B cell (primary cell): ENCODE results near the gene PIK3CD. TPM values are rescaled to one million over a fixed set of nuclear protein-coding genes. Genes with fewer than 3 reads are reported as not detected.

Experiments
- ATAC-seq: fragments of 200-7000 bp; cut with Tn5 transposase; one replicate; pipeline ENCODE4 v1.10.0; 2021; ENCODE audit warnings: low read depth, mild to moderate bottlenecking, moderate number of reproducible peaks, moderate library complexity
- CTCF ChIA-PET: fragments of 350-600 bp; sonication (Branson Sonifier 250); formaldehyde crosslinking; loops from one replicate; lab custom pipeline; 2021; ENCODE audit warnings: antibody characterized with exemption, inconsistent platforms; lab: Charles Lee
- POLR2A ChIA-PET: fragments of 350-600 bp; sonication (Branson Sonifier 250); formaldehyde crosslinking; loops from one replicate; lab custom pipeline; 2021; ENCODE audit warnings: antibody characterized with exemption; lab: Charles Lee
- DNase-seq: peaks from one replicate; pipeline ENCODE4 v3.0.0; 2013
- H2AFZ ChIP-seq: 2 replicates; pipeline ENCODE4 v1.6.1; 2012; ENCODE audit warnings: mild to moderate bottlenecking, low read depth, low read length; ENCODE audit not compliant: insufficient read depth, poor library complexity, severe bottlenecking
- H3K27ac ChIP-seq, 2 donors: 1 replicate in 1 of 2; 2 replicates in 1 of 2; pipeline ENCODE4 v1.5.1; 2012 to 2013; ENCODE audit warnings: low read length in 2 of 2, mild to moderate bottlenecking in 2 of 2, moderate library complexity in 1 of 2
- H3K27me3 ChIP-seq, 4 experiments: fragments of 200-600 bp in 1 of 4; sonication (generic) in 1 of 4; replicated peaks in 1 of 4; 1 replicate in 2 of 4; 2 replicates in 2 of 4; pipeline versions ENCODE4 v1.6.1 to v1.7.0; 2013 to 2016; ENCODE audit warnings: low read length in 3 of 4, mild to moderate bottlenecking in 2 of 4, mixed read lengths in 1 of 4, moderate library complexity in 1 of 4; ENCODE audit not compliant: insufficient read depth in 4 of 4, control insufficient read depth in 3 of 4; ENCODE audit errors: control extremely low read depth in 1 of 4
- H3K36me3 ChIP-seq, 2 experiments: replicated peaks in 1 of 2; 1 replicate in 1 of 2; 2 replicates in 1 of 2; pipeline versions ENCODE4 v1.6.1 to v1.7.1; 2013; ENCODE audit warnings: low read length in 1 of 2; ENCODE audit not compliant: insufficient read depth in 2 of 2, control insufficient read depth in 1 of 2; ENCODE audit errors: control extremely low read depth in 1 of 2, extremely low read depth in 1 of 2
- H3K4me1 ChIP-seq, 2 donors: fragments of 200-600 bp in 1 of 2; sonication (generic) in 1 of 2; 1 replicate in 1 of 2; 2 replicates in 1 of 2; pipeline versions ENCODE4 v1.5.1 to v1.6.1; 2013 to 2017; ENCODE audit warnings: low read length in 2 of 2; ENCODE audit not compliant: control insufficient read depth in 2 of 2, insufficient read depth in 2 of 2
- H3K4me2 ChIP-seq: replicated peaks from 2 replicates; pipeline ENCODE3; 2012; ENCODE audit warnings: mild to moderate bottlenecking, low read depth, low read length; ENCODE audit not compliant: poor library complexity, severe bottlenecking
- H3K4me3 ChIP-seq, 5 experiments: fragments of 200-600 bp in 1 of 5; sonication (generic) in 1 of 5; 1 replicate in 3 of 5; 2 replicates in 2 of 5; pipeline versions ENCODE4 v1.5.1 to v1.7.0; 2011 to 2016; ENCODE audit warnings: low read length in 4 of 5, mild to moderate bottlenecking in 4 of 5, low read depth in 2 of 5, control low read depth in 1 of 5, moderate library complexity in 1 of 5; ENCODE audit not compliant: insufficient read depth in 1 of 5; ENCODE audit errors: control extremely low read depth in 1 of 5, extremely low read depth in 1 of 5
- H3K79me2 ChIP-seq: fragments of 200-600 bp; sonication (generic); one replicate; pipeline ENCODE4 v1.6.0; 2016; ENCODE audit warnings: low read length; ENCODE audit not compliant: control insufficient read depth, insufficient read depth
- H3K9ac ChIP-seq: fragments of 200-600 bp; sonication (generic); 2 replicates; pipeline ENCODE4 v1.6.1; 2017; ENCODE audit warnings: mild to moderate bottlenecking, low read length, moderate library complexity
- H3K9me3 ChIP-seq, 3 donors: one replicate each; pipeline versions ENCODE4 v1.6.1 to v1.7.1; 2013; ENCODE audit warnings: low read length in 2 of 3; ENCODE audit not compliant: control insufficient read depth in 2 of 3, insufficient read depth in 1 of 3; ENCODE audit errors: control extremely low read depth in 1 of 3
- H4K20me1 ChIP-seq: 2 replicates; pipeline ENCODE4 v1.6.0; 2012; ENCODE audit warnings: mild to moderate bottlenecking, low read length; ENCODE audit not compliant: insufficient read depth, control insufficient read depth, poor library complexity, severe bottlenecking
- H3K27ac Mint-ChIP-seq: one replicate; pipeline ENCODE4 v1.8.0; 2021; ENCODE audit warnings: mixed read lengths
- H3K27me3 Mint-ChIP-seq: one replicate; pipeline ENCODE4 v1.8.0; 2021; ENCODE audit warnings: mixed read lengths
- H3K4me1 Mint-ChIP-seq: one replicate; pipeline ENCODE4 v1.8.0; 2021; ENCODE audit warnings: mixed read lengths
- H3K4me3 Mint-ChIP-seq: one replicate; pipeline ENCODE4 v1.8.0; 2021; ENCODE audit warnings: mixed read lengths
- H3K9me3 Mint-ChIP-seq: one replicate; pipeline ENCODE4 v1.8.0; 2022; ENCODE audit warnings: mixed read lengths; ENCODE audit not compliant: insufficient read depth
- CTCF ChIP-seq: fragments of 200-600 bp; IDR thresholded peaks from one replicate; pipeline ENCODE4 v1.8.0; 2022; ENCODE audit warnings: antibody characterized with exemption, mild to moderate bottlenecking
- EZH2 ChIP-seq: IDR thresholded peaks from 2 replicates; pipeline ENCODE4 v1.6.1; 2012; ENCODE audit warnings: borderline replicate concordance, low read depth, mild to moderate bottlenecking, moderate library complexity, low read length; ENCODE audit not compliant: insufficient read depth, poor library complexity, severe bottlenecking
- WGBS: methylation state at CpG from one replicate; pipeline ENCODE4 v1.1.5; 2013; ENCODE audit warnings: missing lambda C conversion rate; ENCODE audit not compliant: insufficient coverage; 5-methylcytosine and 5-hydroxymethylcytosine counted together
- intact Hi-C: fragments of 100-400 bp; cut with micrococcal nuclease; formaldehyde crosslinking; loops from one replicate; pipeline ENCODE4 v1.10.0; 2022
- polyA plus RNA-seq: library from polyadenylated mRNA; depleted of rRNA; stranded (reverse); fragments of >200 nt; gene quantifications from 2 replicates; pipeline ENCODE4 v1.2.3, GENCODE V29; 2012
- total RNA-seq, 2 donors: library from RNA; stranded (reverse); fragments of 120-200 nt in 1 of 2; gene quantifications; 1 replicate in 1 of 2; 2 replicates in 1 of 2; pipeline versions ENCODE4 v1.2.3 to v1.2.4, GENCODE V29; 2013 to 2022

PIK3CD gene
- total and polyA plus RNA-seq, 2 donors (not counting 1 experiment from before 2014, with no cell fraction given), result 144 to 222 TPM

DNA sequence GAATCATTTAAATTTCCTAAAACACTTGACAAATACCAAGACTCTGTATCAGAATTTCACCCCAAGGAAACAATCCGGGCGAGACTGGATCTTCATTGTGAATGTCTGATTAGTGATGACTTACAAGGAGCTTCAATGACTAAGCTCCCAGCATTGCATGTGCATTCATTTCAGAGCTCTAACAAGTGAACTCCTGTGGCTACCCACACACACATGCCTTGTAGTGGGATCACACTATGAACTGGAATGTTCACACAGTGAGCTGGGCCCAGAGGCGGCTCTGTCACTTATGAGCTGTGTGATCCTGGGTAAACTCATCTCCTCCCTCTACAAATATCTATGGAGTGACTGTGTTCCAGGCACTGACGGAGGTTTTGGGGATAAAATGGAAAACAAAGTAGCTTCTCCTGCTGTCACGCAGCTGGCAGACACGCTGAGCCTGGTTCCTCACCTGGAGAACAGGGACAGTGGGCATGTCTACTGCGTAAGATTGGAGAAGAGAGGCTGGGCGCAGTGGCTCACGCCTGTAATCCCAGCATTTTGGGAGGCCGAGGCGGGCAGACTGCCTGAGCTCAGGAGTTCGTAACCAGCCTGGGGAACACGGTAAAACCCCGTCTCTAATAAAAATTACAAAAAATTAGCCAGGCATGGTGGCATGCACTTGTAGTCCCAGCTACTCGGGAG, 115.4 kb downstream of the PIK3CD start:
- H3K9me3 ChIP-seq, result no peaks in the 10 kb centered on the region
- Mint-ChIP-seq H3K27ac (no peak overlapping the region), H3K4me1 (peaks cover 1% of the 10 kb centered on the region), H3K27me3 (no peaks in the 10 kb centered on the region), H3K9me3 (no peaks in the 10 kb centered on the region), H3K4me3 (no peak overlapping the region)
- no peak overlapping the region for H3K4me3 ChIP-seq
- H3K9ac ChIP-seq, result no peak overlapping the region
- no peak for DNase-seq
- H3K4me1 ChIP-seq, result no peaks in the 10 kb centered on the region
- H3K27ac ChIP-seq, result no peak overlapping the region
- H3K79me2 ChIP-seq, result peaks cover 82% of the 10 kb centered on the region
- H2AFZ ChIP-seq, result no peak overlapping the region
- POLR2A ChIA-PET, result no interaction called here
- CTCF ChIA-PET, result interaction anchor here (1.0 to 1.6 kb wide), 2 partner anchors 18 to 99 kb away, joined by 3 to 5 read pairs; no protein-coding TSS in a partner anchor
- TF ChIP-seq CTCF (no peak), EZH2 (no peak)
- no peak for ATAC-seq
- no peak overlapping the region for H3K4me2 ChIP-seq
- 97% methylated on average over 6 of the region's 15 CpGs for WGBS
- peaks cover 28% of the 10 kb centered on the region for H4K20me1 ChIP-seq
- intact Hi-C loops, result no loop called here
- peaks cover 4 to 5% of the 10 kb centered on the region in 2 experiments for H3K36me3 ChIP-seq
- no peaks in the 10 kb centered on the region for H3K27me3 ChIP-seq

DNA sequence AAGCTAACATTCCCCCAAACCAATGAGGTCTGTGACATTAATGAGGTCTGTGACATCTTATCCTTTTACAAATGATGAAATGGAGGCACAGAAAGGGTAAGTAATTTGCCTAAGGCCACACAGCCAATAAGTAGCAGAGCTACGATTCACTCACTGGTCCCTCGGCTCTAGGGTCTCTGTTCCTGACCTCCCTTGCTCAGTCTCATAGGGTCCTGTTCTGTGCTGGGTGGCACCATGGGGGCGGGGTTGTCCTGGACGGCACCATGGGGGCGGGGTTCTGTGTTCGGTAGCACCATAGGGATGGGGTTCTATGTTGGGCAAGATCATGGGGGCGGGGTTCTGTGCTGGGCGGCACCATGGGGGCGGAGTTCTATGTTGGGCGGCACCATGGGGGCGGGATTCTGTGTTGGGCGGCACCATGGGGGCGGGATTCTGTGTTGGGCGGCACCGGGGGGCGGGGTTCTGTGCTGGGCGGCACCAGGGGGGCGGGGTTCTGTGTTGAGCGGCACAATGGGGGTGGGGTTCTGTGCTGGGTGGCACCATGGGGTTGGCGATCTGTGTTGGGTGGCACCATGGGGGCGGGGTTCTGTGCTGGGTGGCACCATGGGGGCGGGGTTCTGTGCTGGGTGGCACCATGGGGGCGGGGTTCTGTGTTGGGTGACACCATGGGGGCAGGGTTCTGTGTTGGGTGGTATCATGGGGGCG, 116.6 kb downstream of the PIK3CD start:
- no peak overlapping the region for H3K9ac ChIP-seq
- Mint-ChIP-seq H3K27me3 (no peaks in the 10 kb centered on the region), H3K4me3 (no peak overlapping the region), H3K4me1 (peaks cover 1% of the 10 kb centered on the region), H3K27ac (no peak overlapping the region), H3K9me3 (no peaks in the 10 kb centered on the region)
- H3K27me3 ChIP-seq, result no peaks in the 10 kb centered on the region
- H4K20me1 ChIP-seq, result peaks cover 24% of the 10 kb centered on the region
- TF ChIP-seq CTCF (no peak), EZH2 (no peak)
- no peaks in the 10 kb centered on the region for H3K4me1 ChIP-seq
- H3K27ac ChIP-seq, result no peak overlapping the region
- H3K4me2 ChIP-seq, result no peak overlapping the region
- no peak overlapping the region for H2AFZ ChIP-seq
- DNase-seq, result no peak
- ChIA-PET POLR2A (interaction anchor here (0.5 kb wide), 1 partner anchor 87 kb away, joined by 5 read pairs; no protein-coding TSS in a partner anchor), CTCF (interaction anchor here (0.9 to 1.0 kb wide), 2 partner anchors 13 to 98 kb away, joined by 3 read pairs; no protein-coding TSS in a partner anchor)
- H3K79me2 ChIP-seq, result peaks cover 82% of the 10 kb centered on the region
- H3K4me3 ChIP-seq, result no peak overlapping the region
- 96% methylated on average over 6 of the region's 24 CpGs for WGBS
- intact Hi-C loops, result no loop called here
- ATAC-seq, result no peak
- no peaks in the 10 kb centered on the region for H3K9me3 ChIP-seq
- H3K36me3 ChIP-seq, result peaks cover 5 to 14% of the 10 kb centered on the region in 2 experiments
